Measurements from ENCODE around the gene MACROD1.

MACROD1 gene

DNA sequence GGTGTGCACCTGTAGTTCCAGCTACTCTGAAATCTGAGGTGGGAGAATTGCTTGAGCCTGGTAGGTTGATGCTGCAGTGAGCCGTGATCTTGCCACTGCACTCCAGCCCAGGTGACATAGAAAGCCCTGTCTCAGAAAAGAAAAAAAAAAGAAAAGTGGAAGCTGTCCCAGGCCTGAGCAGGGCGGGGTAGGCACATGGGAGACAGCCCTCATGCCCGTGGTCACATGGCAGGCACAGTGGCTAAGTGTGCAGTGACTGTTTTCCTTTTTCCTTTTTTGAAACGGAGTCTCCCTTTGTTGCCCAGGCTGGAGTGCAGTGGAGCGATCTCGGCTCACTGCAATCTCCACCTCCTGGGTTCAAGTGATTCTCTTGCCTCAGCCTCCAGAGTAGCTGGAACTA lies 171.9 kb downstream of the MACROD1 start:
- no peak overlapping the region for H3K4me3 ChIP-seq (ENCODE audit: insufficient read depth, low read depth, low read length, poor library complexity, severe bottlenecking)
- peaks cover 56% of the 10 kb centered on the region for H3K36me3 ChIP-seq (ENCODE audit: control insufficient read depth, insufficient read depth, low read length)
- DNase-seq: no peak
- no peaks in the 10 kb centered on the region for H3K9me3 ChIP-seq (ENCODE audit: control insufficient read depth, low read length)
- no peaks in the 10 kb centered on the region for H3K27me3 ChIP-seq (replicated peaks; ENCODE audit: control insufficient read depth, insufficient read depth, low read length, poor library complexity, severe bottlenecking)
- H3K27ac ChIP-seq (ENCODE audit: insufficient read depth, low read length, poor library complexity, severe bottlenecking): no peak overlapping the region
- peaks cover 1% of the 10 kb centered on the region for H3K4me1 ChIP-seq (ENCODE audit: control insufficient read depth, insufficient read depth, low read length, poor library complexity, severe bottlenecking)

DNA sequence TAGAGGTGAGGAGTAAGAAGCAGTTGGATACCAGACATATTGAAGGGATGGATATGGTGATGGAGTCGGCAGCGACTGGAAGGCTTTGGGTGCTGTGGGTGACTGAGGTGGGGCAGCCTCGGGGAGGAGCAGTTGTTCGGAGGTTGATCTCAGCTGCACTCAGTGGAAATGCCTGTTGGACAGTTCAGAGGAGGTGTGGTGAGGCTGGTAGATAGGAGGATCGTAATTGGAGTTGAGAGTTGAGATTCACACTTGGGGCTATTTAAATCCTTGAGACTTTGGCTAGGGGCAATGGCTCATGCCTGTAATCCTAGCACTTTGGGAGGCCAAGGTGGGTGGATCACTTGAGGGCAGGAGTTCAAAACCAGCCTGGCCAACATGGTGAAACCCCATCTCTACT lies 172.8 kb downstream of the MACROD1 start:
- no peak overlapping the region for H3K4me3 ChIP-seq (ENCODE audit: insufficient read depth, low read depth, low read length, poor library complexity, severe bottlenecking)
- H3K27me3 ChIP-seq (replicated peaks; ENCODE audit: control insufficient read depth, insufficient read depth, low read length, poor library complexity, severe bottlenecking): no peaks in the 10 kb centered on the region
- no peak overlapping the region for H3K27ac ChIP-seq (ENCODE audit: insufficient read depth, low read length, poor library complexity, severe bottlenecking)
- H3K36me3 ChIP-seq (ENCODE audit: control insufficient read depth, insufficient read depth, low read length): peaks cover 56% of the 10 kb centered on the region
- DNase-seq: no peak
- H3K4me1 ChIP-seq (ENCODE audit: control insufficient read depth, insufficient read depth, low read length, poor library complexity, severe bottlenecking): no peaks in the 10 kb centered on the region
- no peaks in the 10 kb centered on the region for H3K9me3 ChIP-seq (ENCODE audit: control insufficient read depth, low read length)

GRCh38 chr11:63991558-63991957 lies 174.4 kb downstream of the MACROD1 start:
- Histone ChIP-seq H3K4me1 (ENCODE audit: control insufficient read depth, insufficient read depth, low read length, poor library complexity, severe bottlenecking) (peaks cover 12% of the 10 kb centered on the region), H3K27ac (ENCODE audit: insufficient read depth, low read length, poor library complexity, severe bottlenecking) (no peak overlapping the region), H3K4me3 (ENCODE audit: insufficient read depth, low read depth, low read length, poor library complexity, severe bottlenecking) (no peak overlapping the region), H3K9me3 (ENCODE audit: control insufficient read depth, low read length) (no peaks in the 10 kb centered on the region), H3K27me3 (replicated peaks; ENCODE audit: control insufficient read depth, insufficient read depth, low read length, poor library complexity, severe bottlenecking) (no peaks in the 10 kb centered on the region), H3K36me3 (ENCODE audit: control insufficient read depth, insufficient read depth, low read length) (peaks cover 41% of the 10 kb centered on the region)
- no peak for DNase-seq

GRCh38 chr11:63986932-63987513 lies 178.9 kb downstream of the MACROD1 start:
- Histone ChIP-seq H3K4me3 (ENCODE audit: insufficient read depth, low read depth, low read length, poor library complexity, severe bottlenecking) (peak overlapping the region; percentile 92), H3K9me3 (ENCODE audit: control insufficient read depth, low read length) (no peaks in the 10 kb centered on the region), H3K4me1 (ENCODE audit: control insufficient read depth, insufficient read depth, low read length, poor library complexity, severe bottlenecking) (peaks cover 12% of the 10 kb centered on the region), H3K36me3 (ENCODE audit: control insufficient read depth, insufficient read depth, low read length) (peaks cover 19% of the 10 kb centered on the region), H3K27ac (ENCODE audit: insufficient read depth, low read length, poor library complexity, severe bottlenecking) (peak overlapping the region; percentile 86), H3K27me3 (replicated peaks; ENCODE audit: control insufficient read depth, insufficient read depth, low read length, poor library complexity, severe bottlenecking) (no peaks in the 10 kb centered on the region)
- DNase-seq: no peak

GRCh38 chr11:63986156-63986931 lies 179.6 kb downstream of the MACROD1 start, which contains the start of gene OTUB1:
Gene OTUB1 (plus strand): TSS chr11:63986438. CDS start chr11:63986457, 19 bp downstream.
- no peaks in the 10 kb centered on the region for H3K9me3 ChIP-seq (ENCODE audit: control insufficient read depth, low read length)
- peaks cover 12% of the 10 kb centered on the region for H3K36me3 ChIP-seq (ENCODE audit: control insufficient read depth, insufficient read depth, low read length)
- H3K4me1 ChIP-seq (ENCODE audit: control insufficient read depth, insufficient read depth, low read length, poor library complexity, severe bottlenecking): peaks cover 12% of the 10 kb centered on the region
- H3K4me3 ChIP-seq (ENCODE audit: insufficient read depth, low read depth, low read length, poor library complexity, severe bottlenecking): peak within 1 kb of the TSS; percentile 92
- DNase-seq: peak; percentile 75 to 87 (median 80)
- no peaks in the 10 kb centered on the region for H3K27me3 ChIP-seq (replicated peaks; ENCODE audit: control insufficient read depth, insufficient read depth, low read length, poor library complexity, severe bottlenecking)
- H3K27ac ChIP-seq (ENCODE audit: insufficient read depth, low read length, poor library complexity, severe bottlenecking): peak within 1 kb of the TSS; percentile 86

DNA sequence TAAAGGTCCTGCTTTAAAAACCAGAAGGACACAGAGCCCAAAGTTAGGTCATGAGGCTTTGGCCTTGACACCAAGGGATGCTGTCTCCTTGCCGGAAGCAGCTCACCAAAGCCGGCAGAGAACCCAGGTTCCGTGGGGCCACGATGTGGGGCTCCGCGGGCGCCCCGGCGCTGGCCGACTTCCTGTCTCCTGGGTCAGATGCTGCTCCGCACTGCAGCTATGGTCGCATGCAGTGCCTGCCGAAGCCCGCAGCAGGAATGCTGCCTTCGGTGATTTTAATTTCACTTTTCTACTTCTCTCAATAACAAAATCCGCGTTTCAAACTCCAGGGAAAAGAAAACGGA lies 180.1 kb downstream of the MACROD1 start:
- DNase-seq: peak; percentile 49 to 56 (median 53)
- H3K36me3 ChIP-seq (ENCODE audit: control insufficient read depth, insufficient read depth, low read length): peaks cover 6% of the 10 kb centered on the region
- H3K4me1 ChIP-seq (ENCODE audit: control insufficient read depth, insufficient read depth, low read length, poor library complexity, severe bottlenecking): peaks cover 12% of the 10 kb centered on the region
- H3K27me3 ChIP-seq (replicated peaks; ENCODE audit: control insufficient read depth, insufficient read depth, low read length, poor library complexity, severe bottlenecking): no peaks in the 10 kb centered on the region
- H3K4me3 ChIP-seq (ENCODE audit: insufficient read depth, low read depth, low read length, poor library complexity, severe bottlenecking): peak overlapping the region; percentile 92
- peak overlapping the region; percentile 86 for H3K27ac ChIP-seq (ENCODE audit: insufficient read depth, low read length, poor library complexity, severe bottlenecking)
- no peaks in the 10 kb centered on the region for H3K9me3 ChIP-seq (ENCODE audit: control insufficient read depth, low read length)

GRCh38 chr11:63979426-63979825 lies 186.5 kb downstream of the MACROD1 start:
- DNase-seq: no peak
- peaks cover 2% of the 10 kb centered on the region for H3K36me3 ChIP-seq (ENCODE audit: control insufficient read depth, insufficient read depth, low read length)
- no peak overlapping the region for H3K4me3 ChIP-seq (ENCODE audit: insufficient read depth, low read depth, low read length, poor library complexity, severe bottlenecking)
- H3K27me3 ChIP-seq (replicated peaks; ENCODE audit: control insufficient read depth, insufficient read depth, low read length, poor library complexity, severe bottlenecking): no peaks in the 10 kb centered on the region
- peaks cover 11% of the 10 kb centered on the region for H3K4me1 ChIP-seq (ENCODE audit: control insufficient read depth, insufficient read depth, low read length, poor library complexity, severe bottlenecking)
- no peak overlapping the region for H3K27ac ChIP-seq (ENCODE audit: insufficient read depth, low read length, poor library complexity, severe bottlenecking)
- no peaks in the 10 kb centered on the region for H3K9me3 ChIP-seq (ENCODE audit: control insufficient read depth, low read length)

DNA sequence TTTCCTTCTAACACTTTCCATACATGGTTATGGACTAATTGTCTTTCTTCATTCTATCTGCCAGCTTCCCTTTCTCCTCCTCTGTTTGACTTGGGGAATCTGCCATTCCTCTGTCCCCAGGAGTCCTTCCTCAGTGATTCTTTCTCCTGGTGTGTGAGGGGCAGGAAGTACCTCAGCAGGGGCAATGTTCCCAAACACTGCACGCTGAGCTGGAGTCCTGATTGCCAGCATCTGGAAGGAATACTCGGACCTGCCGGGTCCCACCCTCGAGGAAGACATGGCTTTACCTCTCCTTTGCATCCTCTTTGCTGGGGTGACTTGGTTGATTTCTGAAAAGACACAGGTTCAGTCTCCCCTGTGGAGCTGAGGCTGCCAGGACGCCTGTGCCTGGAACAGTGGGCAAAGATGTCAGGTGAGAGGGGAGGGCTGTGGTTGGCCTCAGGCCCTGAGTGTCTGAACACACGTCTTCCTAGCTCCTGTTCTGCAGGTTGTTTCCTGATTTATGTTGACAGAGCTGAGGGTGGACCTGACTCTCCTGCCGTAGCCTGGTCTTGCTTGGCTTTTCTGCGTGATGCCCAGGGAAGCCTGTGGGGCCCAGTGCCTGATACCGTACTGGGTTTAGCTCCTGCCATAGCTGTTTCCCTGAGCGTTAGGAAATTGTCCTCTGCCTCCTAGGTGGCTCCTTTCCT lies 187.2 kb downstream of the MACROD1 start:
- no peak for DNase-seq
- no peak overlapping the region for H3K27ac ChIP-seq (ENCODE audit: insufficient read depth, low read length, poor library complexity, severe bottlenecking)
- peaks cover 11% of the 10 kb centered on the region for H3K4me1 ChIP-seq (ENCODE audit: control insufficient read depth, insufficient read depth, low read length, poor library complexity, severe bottlenecking)
- peaks cover 2% of the 10 kb centered on the region for H3K36me3 ChIP-seq (ENCODE audit: control insufficient read depth, insufficient read depth, low read length)
- no peak overlapping the region for H3K4me3 ChIP-seq (ENCODE audit: insufficient read depth, low read depth, low read length, poor library complexity, severe bottlenecking)
- H3K27me3 ChIP-seq (replicated peaks; ENCODE audit: control insufficient read depth, insufficient read depth, low read length, poor library complexity, severe bottlenecking): no peaks in the 10 kb centered on the region
- H3K9me3 ChIP-seq (ENCODE audit: control insufficient read depth, low read length): no peaks in the 10 kb centered on the region

- Histone ChIP-seq H3K9me3 (ENCODE audit: control insufficient read depth, low read length) (no peaks in the 10 kb centered on the region), H3K27me3 (replicated peaks; ENCODE audit: control insufficient read depth, insufficient read depth, low read length, poor library complexity, severe bottlenecking) (no peaks in the 10 kb centered on the region), H3K4me3 (ENCODE audit: insufficient read depth, low read depth, low read length, poor library complexity, severe bottlenecking) (peak within 1 kb of the TSS; percentile 100), H3K27ac (ENCODE audit: insufficient read depth, low read length, poor library complexity, severe bottlenecking) (peak within 1 kb of the TSS; percentile 94), H3K4me1 (ENCODE audit: control insufficient read depth, insufficient read depth, low read length, poor library complexity, severe bottlenecking) (peaks cover 11% of the 10 kb centered on the region), H3K36me3 (ENCODE audit: control insufficient read depth, insufficient read depth, low read length) (peaks cover 2% of the 10 kb centered on the region)
- DNase-seq: peak; percentile 90 to 96 (median 96)
Observed at GRCh38 chr11:63974259-63975143, 191.4 kb downstream of the MACROD1 start, which contains the start of gene COX8A. Gene COX8A (plus strand): TSS chr11:63974620. CDS start chr11:63974681, 61 bp downstream.

All from effector memory CD4-positive, alpha-beta T cell (primary cell).